GM23338 (cell line): ENCODE data around the gene FTO. TPM values are rescaled to one million over a fixed set of nuclear protein-coding genes. Genes with fewer than 3 reads are reported as not detected.
A peak's percentile ranks its signal among the peaks of the same experiment; 100 is the strongest.

Source experiments
- ATAC-seq: fragments of 200-7000 bp; cut with Tn5 transposase; 3 replicates; pipeline ENCODE4 v1.9.1; 2020
- DNase-seq: peaks from one replicate; pipeline ENCODE4 v3.0.0-alpha.2; 2015; ENCODE audit warnings: low spot score
- H2AFZ ChIP-seq: fragments of 200-600 bp; sonication (generic); 2 replicates; pipeline ENCODE4 v1.8.0; 2016; ENCODE audit warnings: antibody characterized with exemption, mild to moderate bottlenecking, moderate library complexity
- H3F3A ChIP-seq: fragments of 200-600 bp; sonication (generic); replicated peaks from 2 replicates; pipeline ENCODE4 v1.8.0; 2017; ENCODE audit warnings: antibody characterized with exemption, mixed run types, low read depth
- H3K27ac ChIP-seq: fragments of 200-600 bp; sonication (generic); 2 replicates; pipeline ENCODE4 v1.6.1; 2016; ENCODE audit warnings: low read depth
- H3K27me3 ChIP-seq: fragments of 200-600 bp; sonication (generic); 2 replicates; pipeline ENCODE4 v1.8.0; 2016; ENCODE audit warnings: mild to moderate bottlenecking, mixed run types, moderate library complexity; ENCODE audit not compliant: insufficient read depth
- H3K36me3 ChIP-seq: fragments of 200-600 bp; sonication (generic); 2 replicates; pipeline ENCODE4 v1.8.0; 2016; ENCODE audit warnings: mild to moderate bottlenecking; ENCODE audit not compliant: insufficient read depth
- H3K4me1 ChIP-seq: fragments of 200-600 bp; sonication (generic); 2 replicates; pipeline ENCODE4 v1.8.0; 2016; ENCODE audit warnings: mild to moderate bottlenecking, moderate library complexity; ENCODE audit not compliant: insufficient read depth
- H3K4me2 ChIP-seq: fragments of 200-600 bp; sonication (generic); 2 replicates; pipeline ENCODE4 v1.7.1; 2017; ENCODE audit warnings: mixed run types
- H3K4me3 ChIP-seq: fragments of 200-600 bp; sonication (generic); 2 replicates; pipeline ENCODE4 v1.6.1; 2016; ENCODE audit warnings: mixed run types
- H3K79me2 ChIP-seq: fragments of 200-600 bp; sonication (generic); replicated peaks from 2 replicates; pipeline ENCODE4 v1.8.0; 2017; ENCODE audit warnings: mild to moderate bottlenecking; ENCODE audit not compliant: insufficient read depth
- H3K9me2 ChIP-seq: fragments of 200-600 bp; sonication (generic); 2 replicates; pipeline ENCODE4 v1.8.0; 2017; ENCODE audit not compliant: insufficient read depth
- H4K20me1 ChIP-seq: fragments of 200-600 bp; sonication (generic); replicated peaks from 2 replicates; pipeline ENCODE4 v1.8.0; 2017; ENCODE audit warnings: mild to moderate bottlenecking; ENCODE audit not compliant: insufficient read depth
- H3K27ac Mint-ChIP-seq: 2 replicates; pipeline ENCODE4 v1.8.0; 2020; ENCODE audit warnings: inconsistent platforms, mild to moderate bottlenecking, moderate library complexity, mixed read lengths
- H3K27me3 Mint-ChIP-seq: 3 replicates; pipeline ENCODE4 v1.8.0; 2022; ENCODE audit warnings: low read depth, mild to moderate bottlenecking, moderate library complexity, mixed read lengths, inconsistent platforms; ENCODE audit not compliant: insufficient read depth, poor library complexity
- H3K36me3 Mint-ChIP-seq: 3 replicates; pipeline ENCODE4 v1.8.0; 2021; ENCODE audit warnings: low read depth, mild to moderate bottlenecking, inconsistent platforms, moderate library complexity, mixed read lengths
- H3K4me1 Mint-ChIP-seq: 3 replicates; pipeline ENCODE4 v1.8.0; 2020; ENCODE audit warnings: mild to moderate bottlenecking, inconsistent platforms, mixed read lengths
- H3K4me3 Mint-ChIP-seq: 3 replicates; pipeline ENCODE4 v1.8.0; 2021; ENCODE audit warnings: moderate library complexity, mild to moderate bottlenecking, inconsistent platforms, mixed read lengths
- H3K9me3 Mint-ChIP-seq: 3 replicates; pipeline ENCODE4 v1.8.0; 2020; ENCODE audit warnings: moderate library complexity, mild to moderate bottlenecking, inconsistent platforms, mixed read lengths
- CREB1 ChIP-seq: fragments of 250-450 bp; sonication (Bioruptor Pico); IDR thresholded peaks from 2 replicates; pipeline ENCODE4 v1.5.0; 2020; ENCODE audit warnings: low read depth, mild to moderate bottlenecking, moderate library complexity
- EZH2phosphoT487 ChIP-seq: fragments of 200-600 bp; sonication (generic); IDR thresholded peaks from one replicate; pipeline ENCODE4 v1.8.1; 2018; ENCODE audit warnings: antibody characterized with exemption; ENCODE audit not compliant: unreplicated experiment
- NANOG ChIP-seq: IDR thresholded peaks from 2 replicates; pipeline ENCODE4 v1.6.1; 2016; ENCODE audit warnings: antibody characterized with exemption, borderline replicate concordance
- POLR2AphosphoS5 ChIP-seq: IDR thresholded peaks from 2 replicates; pipeline ENCODE4 v1.6.1; 2016; ENCODE audit warnings: antibody characterized with exemption, low read depth
- STAT1 ChIP-seq: IDR thresholded peaks from one replicate; pipeline ENCODE4 v1.6.1; 2016; ENCODE audit warnings: antibody characterized with exemption; ENCODE audit not compliant: unreplicated experiment
- ZNF462 ChIP-seq: fragments of 250-450 bp; sonication (Bioruptor Pico); IDR thresholded peaks from 2 replicates; pipeline ENCODE4 v1.5.0; 2020; ENCODE audit warnings: mild to moderate bottlenecking, moderate library complexity
- polyA plus RNA-seq: library from polyadenylated mRNA; unstranded; fragments of >200 nt; fragmentation: Nextera tagmentation; extraction: Ambion mirVana; gene quantifications from 2 replicates; pipeline ENCODE4 v1.2.1, GENCODE V29; 2016
- total RNA-seq: library from RNA; depleted of rRNA; stranded (reverse); fragments of >200 nt; shearing (Covaris generic); gene quantifications from 2 replicates; pipeline ENCODE4 v1.2.3, GENCODE V29; 2014

Gene FTO
- total and polyA plus RNA-seq, 2 experiments from 2014 or later: 17.7 to 69.6 TPM

- H3K27ac ChIP-seq: no peak overlapping the region
- H3F3A ChIP-seq: no peaks in the 10 kb centered on the region
- ATAC-seq: no peak
- H4K20me1 ChIP-seq: no peaks in the 10 kb centered on the region
- no peak for TF ChIP-seq CREB1 (CRISPR knock-in tag)
- DNase-seq: no peak
- H3K4me1 ChIP-seq: peaks cover 7% of the 10 kb centered on the region
- no peaks in the 10 kb centered on the region for H3K27me3 ChIP-seq
- no peak overlapping the region for H3K4me3 Mint-ChIP-seq
- H3K9me3 Mint-ChIP-seq: no peaks in the 10 kb centered on the region
- H3K4me2 ChIP-seq: no peak overlapping the region
- H3K27ac Mint-ChIP-seq: no peak overlapping the region
- 0 out of 2 replicates have a peak, but pooled peaks cover 12% of the 10 kb centered on the region for H3K79me2 ChIP-seq
- no peaks in the 10 kb centered on the region; the same call in 1 of the 2 replicates for H3K9me2 ChIP-seq
- no peaks in the 10 kb centered on the region for H3K27me3 Mint-ChIP-seq
- no peaks in the 10 kb centered on the region for H3K4me1 Mint-ChIP-seq
- H2AFZ ChIP-seq: no peak overlapping the region
- peaks cover 7% of the 10 kb centered on the region; the same call in 1 of the 3 replicates for H3K36me3 Mint-ChIP-seq
- no peak overlapping the region for H3K4me3 ChIP-seq
- H3K36me3 ChIP-seq: no peaks in the 10 kb centered on the region
These were observed 122.7 kb downstream of the FTO start for GRCh38 chr16:53826658-53827057.

- H3K4me3 ChIP-seq: no peak overlapping the region
- H3K27me3 ChIP-seq: no peaks in the 10 kb centered on the region
- H3K9me2 ChIP-seq: no peaks in the 10 kb centered on the region; the same call in 1 of the 2 replicates
- H3K27me3 Mint-ChIP-seq: no peaks in the 10 kb centered on the region
- no peak for TF ChIP-seq ZNF462 (CRISPR knock-in tag)
- TF ChIP-seq NANOG: 0 out of 2 replicates have a peak, but pooled peaks have one; percentile 9
- TF ChIP-seq POLR2AphosphoS5: no peak
- TF ChIP-seq STAT1: no peak
- no peak for TF ChIP-seq EZH2phosphoT487
- no peaks in the 10 kb centered on the region for H3K36me3 ChIP-seq
- H3K36me3 Mint-ChIP-seq: peaks cover 7% of the 10 kb centered on the region; the same call in 1 of the 3 replicates
- H3K27ac Mint-ChIP-seq: no peak overlapping the region
- H4K20me1 ChIP-seq: no peaks in the 10 kb centered on the region
- H3F3A ChIP-seq: no peaks in the 10 kb centered on the region
- DNase-seq (peak; percentile 53), ATAC-seq (peak; percentile 79)
- 0 out of 2 replicates have a peak, but pooled peaks cover 12% of the 10 kb centered on the region for H3K79me2 ChIP-seq
- H3K27ac ChIP-seq: peak overlapping the region; percentile 71
- no peak overlapping the region for H2AFZ ChIP-seq
- H3K4me3 Mint-ChIP-seq: no peak overlapping the region
- H3K9me3 Mint-ChIP-seq: no peaks in the 10 kb centered on the region
- H3K4me2 ChIP-seq: no peak overlapping the region
- peaks cover 7% of the 10 kb centered on the region for H3K4me1 ChIP-seq
- no peaks in the 10 kb centered on the region for H3K4me1 Mint-ChIP-seq
These were observed 123.8 kb downstream of the FTO start for GRCh38 chr16:53827741-53828140.
